NCI-H526 (cell line): ENCODE data around the gene GNAL.

Experiments
- DNase-seq, 2 experiments: peaks; one replicate each; lab custom pipeline; 2025; lab: John Stamatoyannopoulos, UW

GNAL gene

DNA sequence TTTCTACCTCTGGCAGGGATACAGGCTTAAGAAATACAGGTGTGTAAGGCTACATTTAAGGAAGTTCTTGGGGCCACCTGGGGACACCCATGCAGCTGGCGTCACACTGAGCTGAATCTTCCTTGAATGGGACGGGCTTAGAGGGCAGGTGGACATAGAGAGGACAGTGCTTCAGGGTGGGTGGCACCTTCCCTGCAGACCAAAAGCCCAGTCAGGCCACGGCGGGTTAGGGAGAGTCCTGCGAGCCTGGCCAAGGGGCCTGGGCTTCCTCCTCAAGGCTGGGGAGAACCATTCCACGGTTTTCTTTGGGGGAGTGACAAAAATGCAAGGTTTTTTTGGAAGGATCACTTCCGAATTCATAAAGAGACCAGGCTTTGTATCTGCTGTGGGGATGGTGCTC, 73.4 kb downstream of the GNAL start:
- no peak for DNase-seq

DNA sequence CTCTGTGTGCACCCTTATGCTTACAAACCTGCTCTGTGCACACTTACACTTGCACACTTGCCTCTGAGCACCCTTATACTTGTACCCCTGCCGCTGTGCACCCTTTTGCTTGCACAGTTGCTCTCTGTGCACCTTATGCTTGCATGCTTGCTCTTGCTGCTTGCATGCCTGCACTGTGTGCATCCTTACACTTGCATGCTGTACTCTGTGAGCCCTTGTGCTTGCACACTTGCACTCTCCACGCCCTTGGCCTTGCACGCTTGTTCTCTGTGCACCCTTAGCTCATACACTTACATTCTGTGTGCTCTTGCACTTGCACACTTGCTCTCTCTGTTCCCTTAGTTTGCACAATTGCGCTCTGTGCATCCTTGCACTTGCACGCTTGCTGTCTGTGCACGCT, 78.3 kb downstream of the GNAL start:
- DNase-seq = no peak

DNA sequence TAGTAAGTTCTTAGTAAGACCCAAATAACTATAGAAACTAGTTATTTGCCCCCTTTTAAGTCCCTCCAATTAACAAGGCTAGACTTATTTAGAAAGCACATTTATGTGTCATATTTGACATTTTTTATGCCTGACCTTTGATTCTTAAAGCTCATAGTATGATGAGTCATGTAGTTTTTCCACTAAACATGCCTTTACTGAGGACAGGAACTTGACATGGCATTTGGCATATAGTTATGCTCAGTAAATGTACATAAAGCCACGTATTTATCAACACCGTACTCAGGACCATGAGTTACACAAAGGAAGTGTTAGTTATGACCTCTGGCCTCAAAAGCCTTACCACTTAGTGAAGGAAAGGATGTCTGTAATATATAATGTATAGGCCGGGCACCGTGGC, 78.9 kb downstream of the GNAL start:
- DNase-seq = no peak

DNA sequence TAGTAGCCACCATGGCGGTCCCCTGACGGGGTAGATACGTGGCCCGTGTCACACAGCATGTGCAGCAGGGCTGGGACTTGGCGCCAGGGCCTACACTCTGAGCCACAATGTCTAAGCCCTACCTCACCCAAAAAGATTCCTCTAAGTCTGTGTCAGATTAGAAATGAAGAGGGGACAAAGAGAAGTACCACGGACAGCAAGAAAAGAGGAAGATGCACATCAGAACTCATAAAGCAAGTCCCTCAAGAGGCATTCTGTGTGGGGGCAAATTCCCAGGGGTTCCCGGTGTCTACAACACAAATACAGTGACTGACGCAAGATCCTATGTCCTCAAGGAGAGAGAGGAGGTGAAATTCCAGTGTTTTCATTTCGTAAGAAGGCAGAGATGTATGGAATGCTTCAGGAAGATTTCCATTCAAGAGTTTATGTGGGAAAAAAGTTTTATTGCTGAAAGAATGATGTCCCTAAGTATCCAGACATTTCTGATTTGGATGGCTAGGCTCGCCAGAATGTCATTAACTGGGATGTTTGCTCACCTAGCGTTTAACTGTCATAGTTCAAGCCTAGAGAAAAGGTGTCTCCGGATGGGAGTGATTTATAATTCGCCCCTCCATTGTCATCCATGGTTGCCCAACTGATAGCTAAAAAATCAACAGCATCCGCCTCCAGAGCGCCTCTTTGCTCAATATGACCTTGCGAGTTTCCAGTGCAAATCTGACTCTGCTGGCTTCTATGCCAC, 86.5 kb downstream of the GNAL start:
- DNase-seq = no peak

DNA sequence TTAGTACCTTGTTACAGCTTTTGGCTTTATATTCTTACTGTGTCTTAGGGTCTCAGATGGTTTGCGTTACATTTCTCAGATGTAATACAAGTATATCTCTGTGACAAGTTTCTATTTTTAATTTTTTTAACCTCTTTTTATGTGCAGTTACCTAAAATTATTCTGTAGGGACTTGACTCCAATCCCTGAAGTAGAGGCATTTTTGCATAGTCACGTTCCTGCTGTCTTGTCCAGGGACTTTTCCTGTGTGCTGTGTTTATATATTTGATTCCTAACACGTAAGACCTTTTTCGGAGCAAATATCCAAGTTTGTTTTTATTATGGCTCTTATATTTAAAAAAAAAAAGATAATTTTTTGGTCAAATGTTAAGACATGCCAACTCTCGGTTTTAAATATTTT, 91.0 kb downstream of the GNAL start:
- no peak for DNase-seq

DNA sequence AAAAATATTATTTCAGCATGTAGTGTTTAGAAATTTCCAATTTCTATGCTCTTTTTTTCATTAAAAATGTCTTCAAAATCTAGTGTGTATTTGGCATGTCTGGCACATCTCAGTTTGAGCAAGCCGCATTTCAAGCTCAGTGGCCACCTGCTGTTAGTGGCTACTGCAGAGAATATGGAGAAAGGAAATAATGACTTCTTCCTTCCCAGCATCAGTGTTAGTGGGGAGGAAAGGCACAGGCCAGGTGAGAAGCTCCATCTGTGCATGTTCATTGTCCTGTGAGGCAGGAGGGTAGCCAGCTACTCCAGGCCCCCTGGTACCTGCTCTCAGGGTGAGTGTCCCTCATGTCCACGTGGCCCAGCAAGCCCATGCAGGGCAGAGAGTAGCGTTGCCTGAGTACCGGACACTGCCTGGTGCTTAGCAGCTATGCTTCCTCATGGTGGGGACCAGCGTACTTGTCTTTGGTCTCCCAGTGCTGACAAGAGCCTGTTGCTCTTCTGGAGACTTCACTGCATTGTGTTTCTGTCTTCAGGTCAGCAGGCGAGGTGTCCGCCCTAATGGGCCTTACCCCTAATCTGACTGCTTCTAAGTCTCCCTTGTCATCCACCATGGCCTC, 94.8 kb downstream of the GNAL start:
- no peak for DNase-seq

DNA sequence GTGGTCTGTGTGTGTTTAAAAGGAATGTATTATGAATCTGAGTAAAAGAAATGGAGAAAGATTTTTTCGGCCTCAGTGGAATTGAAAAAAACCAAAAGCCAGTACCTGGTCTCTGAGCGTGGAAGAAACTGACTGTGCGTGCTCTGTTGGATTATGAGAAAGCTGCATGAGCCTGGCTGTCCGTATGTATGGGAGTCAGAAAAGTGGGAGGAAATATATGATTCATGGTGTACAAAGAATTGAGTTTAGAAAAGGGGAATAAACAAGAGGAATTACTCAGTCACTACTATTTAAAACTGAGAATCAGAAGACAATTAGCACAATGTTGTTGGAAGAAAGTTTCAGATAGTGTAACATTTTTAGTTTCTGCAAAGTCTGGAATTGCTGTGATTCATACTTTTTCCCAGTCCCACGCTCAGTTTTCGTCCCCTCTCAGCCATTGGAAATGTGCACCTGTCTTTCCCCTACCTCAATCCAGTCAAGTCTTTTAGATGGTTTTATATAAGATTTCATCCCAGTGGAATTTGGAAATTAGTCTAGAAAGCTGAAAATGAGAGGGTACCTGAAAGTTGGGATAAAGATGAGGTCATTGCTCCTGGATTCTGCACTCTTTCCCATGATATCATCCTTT, 95.7 kb downstream of the GNAL start:
- no peak for DNase-seq

DNA sequence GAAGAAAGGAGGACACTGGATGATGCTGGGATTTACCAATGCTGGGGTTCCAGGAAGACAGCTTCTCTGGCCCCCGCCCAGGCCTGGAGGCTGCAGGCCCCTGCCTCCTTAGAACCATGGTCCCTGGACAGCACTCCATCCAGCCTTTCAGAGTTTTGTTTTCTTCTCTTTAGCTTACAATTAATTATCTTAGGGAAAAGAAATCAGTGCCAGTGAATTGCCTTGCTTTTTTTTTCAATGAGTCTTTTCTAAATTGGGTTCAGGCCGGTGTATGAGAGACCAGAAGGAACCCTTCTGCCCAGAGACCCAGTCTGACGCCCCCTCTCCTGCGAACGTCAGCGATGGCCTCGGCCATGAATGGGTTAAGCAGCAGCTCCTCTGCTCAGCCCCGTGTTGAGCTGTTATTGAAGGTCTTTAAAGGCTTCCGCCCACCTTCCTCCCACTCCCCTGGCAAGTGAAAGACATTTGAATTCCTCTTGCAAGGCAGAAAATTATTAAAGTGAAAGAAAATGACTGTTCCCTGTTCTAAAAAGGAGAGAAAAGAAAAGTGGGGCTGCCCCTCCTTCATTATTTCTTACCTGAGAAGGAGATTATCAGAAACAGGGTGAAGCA, 96.5 kb downstream of the GNAL start:
- DNase-seq = no peak

DNA sequence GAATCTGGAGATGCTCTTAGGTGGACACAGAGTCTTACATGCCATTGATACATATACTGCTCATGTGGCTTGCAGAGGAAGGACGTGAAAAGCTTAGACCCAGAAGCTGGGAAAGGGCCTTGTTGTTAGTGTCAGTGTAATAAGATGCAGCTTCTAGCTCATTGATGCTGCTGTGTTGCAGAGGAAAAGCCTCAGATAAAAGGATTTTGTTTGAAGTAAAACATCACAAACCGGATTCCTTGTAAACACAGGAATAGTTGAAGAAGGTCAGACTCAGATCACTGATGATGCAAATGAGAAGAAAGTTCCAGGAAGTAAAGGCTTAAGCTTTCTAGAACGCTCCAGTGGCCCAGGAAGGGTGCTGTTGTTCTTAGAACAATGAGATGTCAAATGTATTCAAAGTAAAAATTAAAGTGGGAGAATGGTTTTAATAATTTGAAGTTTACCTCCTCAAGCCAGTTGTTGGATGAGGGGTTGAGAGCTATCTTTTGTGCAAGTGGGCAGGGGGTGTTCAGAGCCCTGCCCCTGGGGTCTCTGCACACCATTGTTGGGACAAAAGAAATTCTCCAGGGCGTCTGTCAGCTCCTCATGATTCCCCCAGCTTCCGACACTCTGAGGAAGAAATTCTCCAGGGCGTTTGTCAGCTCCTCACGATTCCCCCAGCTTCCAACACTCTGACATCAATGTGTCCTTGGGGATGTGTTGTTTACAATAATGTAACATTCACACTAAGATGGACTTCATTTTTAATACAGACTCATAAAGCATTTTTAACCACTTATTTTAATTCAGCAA, 100.8 kb downstream of the GNAL start:
- DNase-seq = no peak

DNA sequence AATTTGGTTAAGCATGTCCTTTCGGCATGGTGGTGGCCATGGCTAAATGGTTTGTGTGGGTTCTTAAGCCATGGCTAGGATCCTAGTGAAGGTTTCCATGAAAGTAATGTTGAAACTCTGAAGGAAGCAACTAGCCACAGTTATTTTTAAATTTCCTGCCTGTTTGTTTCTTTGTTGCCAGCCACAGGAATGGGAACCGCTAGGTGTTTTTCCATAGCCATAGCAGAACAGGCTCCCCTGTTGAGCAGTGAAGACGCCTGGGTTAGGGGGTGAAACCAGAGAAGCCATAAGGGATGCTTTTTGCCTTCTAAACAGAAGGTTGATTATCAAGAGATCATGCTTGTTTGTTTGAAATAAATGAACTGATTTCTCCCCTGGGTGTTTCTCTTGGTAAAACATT, 102.1 kb downstream of the GNAL start:
- no peak for DNase-seq

DNA sequence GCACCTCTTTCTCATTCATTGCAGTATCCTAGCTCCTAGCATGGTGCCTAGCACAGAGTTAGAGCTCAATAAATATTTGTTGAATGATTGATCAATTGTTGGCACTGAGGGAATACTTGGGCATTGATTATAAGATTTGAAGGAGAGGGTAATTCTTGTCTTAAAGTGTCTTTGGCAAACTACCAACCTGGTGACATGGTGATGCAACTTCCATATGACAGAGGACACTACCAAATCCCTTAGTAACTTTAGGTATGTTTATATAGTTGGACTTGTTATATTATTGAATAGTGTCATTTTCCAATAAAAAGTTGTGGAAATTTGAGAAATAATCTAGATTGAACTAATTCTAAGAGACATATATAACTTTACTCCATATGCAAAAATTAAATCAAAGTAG, 103.6 kb downstream of the GNAL start:
- no peak for DNase-seq

DNA sequence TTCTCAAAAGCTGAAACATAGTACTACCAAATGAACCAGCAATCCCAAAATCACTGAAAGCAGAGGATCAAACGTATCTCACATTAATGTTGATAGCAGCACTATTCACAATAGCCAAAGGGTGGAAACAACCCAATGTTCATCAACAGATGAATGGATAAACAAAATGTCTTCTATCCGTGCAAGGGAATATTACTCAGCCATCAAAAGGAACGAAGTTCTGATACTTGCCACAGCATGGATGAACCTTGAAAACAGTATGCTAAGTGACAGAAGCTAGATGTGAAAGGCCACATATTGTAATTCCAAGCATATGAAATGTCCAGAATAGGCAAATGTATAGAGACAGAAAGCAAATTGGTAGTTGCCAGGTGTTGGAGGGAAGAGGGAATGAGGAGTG, 105.1 kb downstream of the GNAL start:
- DNase-seq = no peak

DNA sequence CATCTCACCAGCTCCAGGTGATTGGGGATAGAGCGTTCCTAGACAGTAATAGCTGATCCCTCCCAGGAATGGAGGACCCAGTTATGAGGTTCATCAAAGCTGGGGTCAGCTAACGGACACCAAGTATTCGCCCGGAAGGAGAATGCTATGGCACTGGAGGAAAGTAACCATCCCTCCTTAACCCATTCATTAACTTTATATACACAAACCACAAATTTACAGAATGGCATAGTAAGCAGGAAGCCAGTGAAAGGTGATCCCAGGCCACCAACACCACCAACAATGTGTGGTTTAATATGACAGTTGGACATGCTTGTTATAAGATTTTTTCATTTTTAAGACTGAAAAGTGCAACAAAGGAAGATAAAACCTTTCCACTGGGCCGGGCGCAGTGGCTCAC, 106.9 kb downstream of the GNAL start:
- DNase-seq = no peak

DNA sequence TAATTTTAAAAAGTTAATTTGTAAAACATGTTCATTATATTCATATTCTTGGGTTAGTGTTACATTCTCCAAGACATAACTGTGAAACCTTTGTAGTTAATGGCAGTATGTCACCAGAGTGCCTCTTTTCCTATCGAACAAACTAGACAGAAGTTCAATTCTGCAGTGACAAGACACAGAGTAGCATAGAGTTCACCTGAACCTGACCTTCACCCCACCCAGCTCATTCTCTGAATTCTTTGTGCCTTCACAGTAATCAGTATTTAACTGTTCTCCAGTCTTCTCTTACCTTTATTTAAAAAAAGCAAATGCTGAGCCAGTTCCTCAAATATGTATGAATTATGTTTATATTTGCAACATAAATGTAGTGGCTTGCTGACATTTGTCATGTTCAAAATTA, 109.2 kb downstream of the GNAL start:
- DNase-seq = no peak

DNA sequence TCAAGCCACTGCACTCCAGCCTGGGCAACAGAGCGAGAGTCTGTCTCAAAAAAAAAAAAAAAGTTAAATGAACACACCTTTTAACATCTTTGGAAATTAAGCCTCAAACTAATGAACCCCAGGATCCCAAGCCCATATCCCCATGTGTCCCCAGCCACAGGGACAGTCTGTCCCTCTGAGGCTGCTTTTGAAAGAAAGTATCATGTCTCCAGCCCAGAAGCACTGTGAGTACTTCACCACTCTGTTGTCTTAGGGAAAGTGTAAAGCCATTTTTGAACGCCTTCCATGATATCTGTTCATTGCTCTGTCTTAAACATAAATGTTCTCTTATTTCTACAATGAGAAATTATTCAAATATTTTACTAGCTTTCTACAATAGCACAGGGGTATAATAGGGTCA, 110.0 kb downstream of the GNAL start:
- DNase-seq = no peak

DNA sequence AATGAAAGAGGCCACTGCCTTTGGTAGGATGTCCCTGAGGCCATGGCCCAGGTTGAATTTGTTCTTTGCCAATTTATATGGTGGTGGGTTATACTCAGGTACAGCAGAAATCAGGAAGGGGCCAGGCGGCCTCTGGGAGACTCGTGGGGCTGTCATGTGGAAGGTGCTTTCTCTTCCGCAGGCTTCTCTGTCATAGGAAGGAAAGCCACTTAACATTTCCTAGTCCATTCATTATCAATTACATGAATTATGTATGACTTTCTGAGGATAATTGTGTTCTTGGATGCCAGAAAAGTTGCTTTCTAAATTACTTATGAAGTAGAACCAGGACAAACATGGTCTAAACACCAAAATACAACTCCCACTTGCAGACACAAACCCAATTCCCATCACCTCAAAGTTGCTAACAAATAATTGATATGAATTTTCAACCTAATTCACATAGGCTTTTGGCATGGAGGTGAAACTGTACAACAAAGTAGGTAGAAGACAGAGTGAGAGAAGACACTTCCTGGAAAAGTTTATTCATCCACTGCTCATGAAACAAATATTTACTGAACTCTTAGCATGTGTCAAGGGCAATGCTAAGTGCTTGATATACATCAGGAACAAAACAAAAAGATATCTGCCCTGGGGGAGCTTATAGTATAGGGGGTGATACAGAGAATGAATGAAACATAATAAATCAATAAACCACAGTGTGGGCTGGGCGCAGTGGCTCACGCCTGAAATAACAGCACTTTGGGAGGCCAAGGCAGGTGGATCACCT, 111.7 kb downstream of the GNAL start:
- DNase-seq = no peak

DNA sequence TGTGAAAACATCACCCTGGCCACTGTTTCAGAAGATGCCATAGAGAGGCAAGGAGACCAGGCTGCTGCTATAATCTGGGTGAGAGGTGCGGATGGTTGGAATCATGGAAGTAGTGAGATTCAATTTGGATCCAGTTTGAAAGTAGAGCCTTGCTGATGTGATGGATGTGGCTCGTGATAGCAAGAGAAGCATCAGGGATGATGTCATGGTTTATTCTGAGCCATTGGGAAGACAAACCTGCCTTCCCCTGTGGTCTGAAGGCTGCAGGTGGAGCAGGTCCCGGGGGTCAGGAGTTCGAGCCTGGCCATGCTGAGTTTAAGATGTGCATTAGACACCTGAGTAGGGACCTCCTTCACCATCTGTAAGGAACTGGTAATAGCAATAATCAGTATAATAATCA, 112.5 kb downstream of the GNAL start:
- DNase-seq = no peak

DNA sequence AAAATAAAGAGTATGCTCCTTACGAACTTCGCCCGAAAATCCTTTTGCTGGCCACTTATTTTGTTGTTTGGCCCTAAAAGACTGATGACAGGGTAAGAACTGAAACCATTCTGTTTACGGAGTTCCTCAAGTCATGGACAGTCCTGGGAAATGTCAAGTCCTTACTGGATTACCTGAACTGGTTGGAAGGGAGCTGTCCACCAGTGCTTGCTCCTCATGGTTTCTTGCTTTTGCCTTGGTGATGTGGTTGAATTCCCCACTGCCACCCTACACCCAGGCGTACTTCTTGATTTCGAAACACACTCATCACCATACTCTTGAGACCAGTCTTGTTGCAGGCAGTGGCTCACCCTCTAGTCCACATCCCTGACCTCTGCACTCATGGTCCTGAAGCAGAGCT, 113.1 kb downstream of the GNAL start:
- DNase-seq = no peak

DNA sequence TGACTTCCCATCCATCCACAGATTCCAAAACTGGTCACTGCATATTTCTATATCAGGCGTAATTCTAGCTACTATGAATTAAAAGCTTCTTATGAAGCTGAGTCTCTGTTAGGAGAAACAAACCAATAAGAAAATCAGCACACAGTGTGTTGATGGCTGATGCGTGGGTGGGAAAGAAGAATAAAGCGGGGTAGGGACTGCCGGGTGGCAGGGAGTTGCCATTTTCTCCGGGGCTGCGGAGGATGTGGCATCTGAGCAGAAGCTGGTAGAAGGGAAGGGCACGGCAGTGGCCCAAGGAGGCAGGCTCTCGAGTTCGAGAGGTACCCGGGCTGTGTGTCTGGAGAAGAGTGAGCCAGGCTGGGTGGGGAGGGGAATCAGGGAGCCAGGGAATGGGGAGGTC, 113.5 kb downstream of the GNAL start:
- DNase-seq = no peak

DNA sequence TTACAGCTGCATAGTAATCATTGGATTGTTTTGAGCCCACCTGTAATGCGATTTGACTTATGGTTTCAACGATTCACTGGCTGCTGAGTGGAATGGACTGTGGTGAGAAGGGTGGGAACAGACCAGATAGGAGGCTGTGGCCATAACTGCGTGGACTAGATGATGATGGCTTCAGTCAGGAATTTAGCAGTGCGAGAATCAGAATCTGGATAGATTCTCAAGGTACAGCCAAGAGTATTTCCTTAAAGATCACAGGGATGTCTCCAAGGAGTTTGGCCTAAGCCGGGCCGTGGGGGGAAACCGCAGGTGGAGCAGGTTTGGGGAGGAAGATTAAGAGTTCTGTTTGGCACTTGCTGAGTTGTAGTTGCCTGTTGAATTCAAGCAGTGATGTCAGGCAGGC, 118.2 kb downstream of the GNAL start:
- DNase-seq = no peak

DNA sequence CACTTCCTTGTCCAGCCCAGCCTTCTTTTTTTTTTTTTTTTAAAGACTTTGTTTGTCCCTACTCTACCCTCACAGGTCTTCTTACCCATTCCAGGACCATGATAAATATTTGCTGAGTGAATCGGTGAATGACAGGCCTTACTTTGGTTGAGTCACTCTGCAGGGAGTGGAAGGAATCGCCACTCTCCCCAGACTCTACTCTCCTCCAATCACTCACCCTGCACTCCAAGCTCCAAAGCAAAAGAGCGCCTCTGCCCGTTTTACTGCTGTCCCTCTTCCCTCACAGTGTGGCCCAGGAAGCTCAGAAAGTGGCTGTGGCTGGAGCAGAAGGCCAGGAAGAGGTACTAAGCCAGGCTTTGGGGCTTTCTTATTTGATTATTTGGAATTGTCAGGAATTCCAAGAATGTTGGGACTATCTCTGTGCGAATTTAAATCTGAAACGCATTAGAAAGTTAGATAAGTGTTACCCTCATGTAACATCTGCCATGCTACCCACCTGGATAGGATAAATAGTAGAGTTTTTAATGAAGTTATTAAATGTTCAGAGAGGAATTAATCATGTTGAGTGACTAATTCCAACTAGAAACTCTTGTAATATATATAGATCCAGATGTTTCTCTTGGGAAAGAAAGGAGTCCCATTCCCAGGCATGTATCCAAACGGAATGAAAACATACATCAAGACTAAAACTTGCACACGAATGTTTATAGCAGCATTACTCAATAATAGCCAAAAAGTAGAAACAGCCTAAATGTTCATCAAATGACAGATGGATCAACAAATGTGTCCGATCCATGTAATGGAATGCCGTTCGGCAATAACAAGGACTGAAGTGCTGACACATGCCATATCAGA, 119.2 kb downstream of the GNAL start:
- DNase-seq = no peak
